GM12878 (cell line): ENCODE results near the gene PTEN. TPM values are rescaled to one million over a fixed set of nuclear protein-coding genes. Genes with fewer than 3 reads are reported as not detected.

Experiments used
- CUX1 ChIP-seq: IDR thresholded peaks from 2 replicates; pipeline ENCODE4 v1.6.1; 2012; ENCODE audit warnings: improper control_type of control experiment, low read depth, low read length; ENCODE audit not compliant: insufficient replicate concordance
- E2F8 ChIP-seq: fragments of 450-650 bp; IDR thresholded peaks from 2 replicates; pipeline ENCODE4 v1.6.1; 2018; ENCODE audit warnings: mild to moderate bottlenecking, low read depth, moderate library complexity; ENCODE audit not compliant: partially characterized antibody
- ELK1 ChIP-seq: IDR thresholded peaks from 2 replicates; pipeline ENCODE4 v1.6.1; 2012; ENCODE audit warnings: low read depth, low read length, improper control_type of control experiment
- IRF4 ChIP-seq: IDR thresholded peaks from 2 replicates; pipeline ENCODE4 v1.6.1; 2011; ENCODE audit warnings: low read depth, low read length
- MTA3 ChIP-seq: IDR thresholded peaks from 2 replicates; pipeline ENCODE4 v1.6.1; 2012; ENCODE audit warnings: low read length, inconsistent platforms, borderline replicate concordance
- MXI1 ChIP-seq: fragments of 150-350 bp; IDR thresholded peaks from 2 replicates; pipeline ENCODE4 v1.6.1; 2011; ENCODE audit warnings: low read depth, mild to moderate bottlenecking, inconsistent platforms, low read length, improper control_type of control experiment
- NFIC ChIP-seq: IDR thresholded peaks from 2 replicates; pipeline ENCODE4 v1.6.1; 2012; ENCODE audit warnings: low read depth, mild to moderate bottlenecking, inconsistent platforms, low read length, moderate library complexity
- RCOR1 ChIP-seq: conservative IDR thresholded peaks from 2 replicates; pipeline ENCODE4 v1.6.1; 2012; ENCODE audit warnings: low read depth, low read length, improper control_type of control experiment
- RUNX3 ChIP-seq: IDR thresholded peaks from 2 replicates; pipeline ENCODE4 v1.6.1; 2012; ENCODE audit warnings: low read length, inconsistent platforms
- WRNIP1 ChIP-seq: IDR thresholded peaks from 2 replicates; pipeline ENCODE4 v1.6.1; 2011; ENCODE audit warnings: low read depth, low read length, improper control_type of control experiment, borderline replicate concordance
- ZNF24 ChIP-seq: fragments of 450-650 bp; IDR thresholded peaks from 2 replicates; pipeline ENCODE4 v1.6.1; 2017; ENCODE audit warnings: antibody characterized with exemption, mild to moderate bottlenecking
- ZNF687 ChIP-seq: fragments of 450-650 bp; IDR thresholded peaks from 2 replicates; pipeline ENCODE4 v1.6.1; 2017; ENCODE audit warnings: mild to moderate bottlenecking, moderate library complexity
- polyA plus RNA-seq, 11 experiments: library from polyadenylated mRNA; depleted of rRNA in 4 of 11; unstranded in 6 of 11; stranded (reverse) in 5 of 11; fragments of >200 nt; fragmentation: Nextera tagmentation in 4 of 11; fragmentation: Illumina TruSeq in 1 of 11; extraction: Ambion mirVana in 4 of 11; extraction: Trizol in 1 of 11; gene quantifications; 1 replicate in 1 of 11; 2 replicates in 10 of 11; pipeline versions ENCODE4 v1.2.1 to v1.2.3, GENCODE V29; 2011 to 2016; ENCODE audit warnings: inconsistent platforms in 2 of 11, missing spikeins in 2 of 11, low read depth in 1 of 11
- total RNA-seq, 4 experiments: library from RNA; depleted of rRNA in 3 of 4; stranded (reverse); fragments of >200 nt in 3 of 4; fragmentation: Illumina TruSeq in 1 of 4; extraction: Trizol in 1 of 4; gene quantifications; 2 replicates each; pipeline versions ENCODE4 v1.2.1 to v1.2.3, GENCODE V29; 2013 to 2021
- TF ChIP-seq, protein P1 (sequence below): IDR thresholded peaks from 2 replicates; pipeline ENCODE4 v1.6.1; 2012; ENCODE audit warnings: low read length, inconsistent platforms

The PTEN gene
- total and polyA plus RNA-seq, 10 of the 15 experiments (the other 5 are each of a cell fraction or from before 2014, with no cell fraction given) = 26.1 to 175 (median 58.1) TPM

GRCh38 chr10:87930934-87931835, 67.8 kb downstream of the PTEN start (continued):
- TF ChIP-seq ELK1 (no peak), RCOR1 (no peak), MTA3 (no peak), ZNF687 (0 out of 2 replicates have a peak, but pooled peaks have one; percentile 25), WRNIP1 (no peak), IRF4 (peak; percentile 61; the same call in 1 of the 2 replicates), ZNF24 (0 out of 2 replicates have a peak, but pooled peaks have one; percentile 8), E2F8 (no peak), MXI1 (no peak), RUNX3 (peak; percentile 43; the same call in 1 of the 2 replicates), NFIC (peak; percentile 44; the same call in 1 of the 2 replicates), CUX1 (peak; percentile 85)
- TF ChIP-seq, protein P1, sequence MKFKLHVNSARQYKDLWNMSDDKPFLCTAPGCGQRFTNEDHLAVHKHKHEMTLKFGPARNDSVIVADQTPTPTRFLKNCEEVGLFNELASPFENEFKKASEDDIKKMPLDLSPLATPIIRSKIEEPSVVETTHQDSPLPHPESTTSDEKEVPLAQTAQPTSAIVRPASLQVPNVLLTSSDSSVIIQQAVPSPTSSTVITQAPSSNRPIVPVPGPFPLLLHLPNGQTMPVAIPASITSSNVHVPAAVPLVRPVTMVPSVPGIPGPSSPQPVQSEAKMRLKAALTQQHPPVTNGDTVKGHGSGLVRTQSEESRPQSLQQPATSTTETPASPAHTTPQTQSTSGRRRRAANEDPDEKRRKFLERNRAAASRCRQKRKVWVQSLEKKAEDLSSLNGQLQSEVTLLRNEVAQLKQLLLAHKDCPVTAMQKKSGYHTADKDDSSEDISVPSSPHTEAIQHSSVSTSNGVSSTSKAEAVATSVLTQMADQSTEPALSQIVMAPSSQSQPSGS = peak; percentile 69
